GM19468 (cell line): ENCODE results near the gene TXNRD1.
"Not testable (repeated sequence)": the region's sequence is repeated elsewhere in the genome, so short reads cannot be mapped to it uniquely, and the experiment has no call there.

Experiments used
- ATAC-seq: cut with Tn5 transposase; IDR thresholded peaks from one replicate; pipeline ENCODE4 v1.9.1; 2021; ENCODE audit warnings: mild to moderate bottlenecking, moderate library complexity, moderate number of reproducible peaks; ENCODE audit not compliant: unreplicated experiment; ENCODE audit errors: extremely low read depth

TXNRD1 gene

DNA sequence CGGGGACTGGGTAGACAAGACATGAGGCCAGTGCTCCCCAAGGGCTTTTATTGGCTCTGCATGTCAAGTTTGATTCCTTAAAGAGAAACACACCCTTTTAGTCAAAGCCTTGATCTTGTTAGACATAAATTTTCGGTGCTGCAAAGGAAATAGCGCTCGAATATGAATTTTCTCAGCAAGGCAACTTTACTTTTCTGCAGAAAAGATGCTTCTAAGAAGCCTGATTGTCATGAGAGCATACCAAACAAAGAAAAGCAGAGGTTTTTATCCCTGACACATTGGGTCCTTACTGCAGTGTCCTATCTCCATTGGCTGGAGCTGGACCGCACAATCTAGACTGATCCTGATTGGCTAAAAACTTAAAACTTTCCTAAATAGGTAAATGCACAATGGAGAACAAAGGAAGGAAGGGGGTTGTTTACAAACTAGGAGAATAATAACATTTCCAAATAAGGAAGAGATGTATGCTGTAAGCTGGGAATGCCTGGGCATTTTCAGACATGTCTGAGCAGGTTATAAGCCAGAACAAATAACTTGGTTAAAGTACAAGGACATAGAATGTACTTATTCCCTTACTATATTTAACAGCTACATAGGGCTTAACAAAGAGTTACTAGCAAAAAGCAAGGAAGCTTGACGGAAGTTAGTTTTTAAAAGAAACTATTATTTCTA is 17.2 kb downstream of the TXNRD1 start:
- no peak for ATAC-seq

DNA sequence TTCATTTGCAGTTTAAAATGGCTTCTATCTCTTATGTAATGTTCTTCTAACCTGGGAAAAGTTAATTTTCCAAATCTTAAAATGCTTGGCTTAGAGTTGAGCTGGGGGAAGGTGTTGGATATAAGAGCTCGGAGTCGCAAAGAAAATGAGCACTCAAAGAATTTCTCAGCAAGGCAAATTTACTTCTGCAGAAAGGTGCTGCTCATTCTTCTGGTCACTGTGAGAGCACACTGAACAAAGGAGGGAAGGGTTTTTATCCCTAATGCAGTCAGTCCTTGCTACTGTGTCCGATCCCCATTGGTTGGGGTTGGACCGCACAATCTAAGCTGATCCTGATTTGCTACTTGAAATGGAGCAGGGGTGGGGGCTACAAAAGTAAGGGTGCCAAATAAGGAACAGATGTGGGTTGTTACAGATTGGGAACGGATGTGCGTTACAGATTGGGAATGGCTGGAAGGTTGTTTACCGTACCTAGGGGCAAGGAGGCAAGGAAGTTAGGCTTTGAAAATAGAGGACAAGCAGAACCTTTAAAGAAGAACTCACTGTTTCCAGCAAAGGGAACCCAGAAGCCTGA is 19.4 kb downstream of the TXNRD1 start:
- ATAC-seq: no peak

DNA sequence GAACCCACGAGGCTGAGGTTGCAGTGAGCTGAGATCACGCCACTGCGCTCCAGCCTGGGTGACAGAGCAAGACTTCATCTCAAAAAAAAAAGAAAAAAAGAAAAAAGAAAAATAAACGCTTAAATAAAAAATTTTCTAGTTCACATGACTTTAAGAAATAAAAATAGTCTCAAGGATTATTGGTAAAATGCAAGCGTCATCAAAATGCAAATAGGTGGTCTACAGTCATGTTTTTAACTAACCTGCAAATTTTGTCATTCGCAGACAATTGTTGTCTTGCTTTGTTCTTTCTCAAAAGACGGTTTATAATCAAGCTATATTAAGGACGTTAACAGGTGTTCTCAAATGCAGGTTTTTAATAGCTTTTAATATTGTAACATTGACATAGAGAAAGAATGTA is 22.4 kb downstream of the TXNRD1 start:
- no peak for ATAC-seq

DNA sequence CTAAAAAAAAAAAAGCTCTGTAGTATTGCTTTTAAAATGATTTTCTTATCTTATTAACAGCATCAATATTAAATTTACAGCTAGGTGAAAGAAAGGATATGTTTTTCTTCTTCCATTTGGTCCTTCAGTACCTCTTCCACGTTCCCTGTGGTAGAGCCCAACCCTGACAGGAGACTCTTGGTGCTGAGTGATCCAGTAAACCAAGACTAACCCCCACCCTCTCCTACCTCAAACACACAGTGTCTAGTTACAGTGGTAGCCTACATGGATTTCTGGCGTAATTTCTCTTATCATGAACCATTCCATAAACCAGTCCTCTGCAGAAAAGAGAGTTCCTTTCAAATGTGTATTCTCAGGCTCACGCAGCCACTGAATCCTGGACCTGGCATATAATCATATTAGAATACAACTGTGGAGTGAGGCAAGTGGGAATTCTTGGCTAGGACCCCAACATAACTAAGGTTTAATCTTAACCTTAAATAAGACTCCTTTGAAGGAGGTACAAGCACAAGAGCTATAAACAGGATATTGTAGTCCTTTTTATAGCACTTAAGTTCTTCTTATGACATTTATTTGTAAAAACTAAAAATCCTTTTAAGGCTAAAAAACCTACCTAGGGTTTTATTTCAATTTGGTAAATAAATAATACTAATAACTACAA is 27.1 kb downstream of the TXNRD1 start:
- no peak for ATAC-seq

DNA sequence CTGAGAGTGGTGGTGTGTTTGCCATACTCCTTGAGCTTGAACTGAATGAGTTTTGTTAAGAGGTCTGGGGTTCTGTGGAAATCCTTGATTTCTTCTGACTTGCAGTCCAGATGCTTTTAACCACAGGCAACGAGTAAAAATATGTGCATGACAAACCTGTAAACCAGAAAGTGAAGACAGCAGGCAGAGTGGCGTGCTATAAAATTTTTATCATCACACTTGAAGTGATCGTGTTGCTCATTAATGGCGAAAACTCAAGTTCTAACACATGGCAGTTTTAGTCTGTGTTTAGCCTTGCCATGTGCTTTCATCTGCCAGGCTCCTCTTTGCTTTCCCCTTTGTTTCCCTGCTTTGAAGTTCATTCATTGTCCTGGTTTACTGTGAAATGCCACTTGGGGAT is 28.0 kb downstream of the TXNRD1 start:
- no peak for ATAC-seq

DNA sequence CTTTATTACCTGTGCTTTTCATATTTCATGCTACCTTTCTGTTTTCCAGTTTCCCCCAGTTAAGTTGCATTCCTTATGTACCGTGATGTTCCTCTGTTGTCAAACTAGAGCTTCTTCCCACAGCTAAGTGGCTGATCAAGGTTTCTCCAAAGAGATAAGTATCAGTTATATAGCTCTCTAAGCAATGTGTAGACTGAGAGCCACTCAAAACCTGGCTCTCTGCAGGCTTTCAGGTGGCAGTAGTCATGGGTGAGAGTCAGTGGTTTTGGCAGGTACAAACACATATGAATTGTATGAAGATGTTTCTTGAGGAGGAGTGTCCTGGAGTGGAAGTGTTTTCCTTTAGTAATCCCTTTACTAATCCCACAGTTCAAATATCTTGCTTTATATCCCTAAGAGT is 28.4 kb downstream of the TXNRD1 start:
- no peak for ATAC-seq

DNA sequence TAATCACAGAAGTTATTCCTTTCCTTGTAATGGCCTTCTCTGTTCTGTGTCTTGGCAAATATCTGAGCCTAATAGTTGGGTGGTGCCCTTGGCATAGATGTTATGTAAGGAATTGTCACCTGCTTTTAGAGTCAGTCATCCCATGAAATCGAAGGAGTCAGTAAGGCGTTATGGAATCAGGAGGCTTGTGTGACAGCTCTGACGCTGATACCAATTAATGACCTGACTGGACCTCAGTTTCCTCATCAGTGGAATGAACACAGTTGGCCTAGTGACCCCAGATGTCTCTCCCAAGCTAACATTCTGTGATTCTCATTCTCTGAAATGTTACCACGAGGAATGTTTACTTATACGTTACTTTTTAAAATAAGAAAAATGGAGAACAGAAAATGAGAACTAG is 32.1 kb downstream of the TXNRD1 start:
- no peak for ATAC-seq

DNA sequence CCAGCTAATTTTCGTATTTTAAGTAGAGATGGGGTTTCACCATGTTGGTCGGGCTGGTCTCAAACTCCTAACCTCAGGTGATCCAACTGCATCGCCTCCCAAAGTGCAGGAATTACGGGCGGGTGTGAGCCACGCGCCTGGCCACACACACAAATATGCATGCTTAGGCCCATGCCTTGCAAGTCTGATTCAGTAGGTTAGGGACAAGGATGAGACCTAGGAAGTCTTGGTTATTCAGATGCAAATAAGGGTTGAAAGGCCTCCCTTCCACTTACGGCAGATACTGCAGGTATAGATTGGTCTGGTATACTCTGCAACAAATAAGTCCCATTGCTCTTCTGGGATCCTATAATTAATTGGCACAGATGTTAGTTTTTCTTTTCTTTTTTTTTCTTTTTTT is 32.9 kb downstream of the TXNRD1 start:
- ATAC-seq: no peak

DNA sequence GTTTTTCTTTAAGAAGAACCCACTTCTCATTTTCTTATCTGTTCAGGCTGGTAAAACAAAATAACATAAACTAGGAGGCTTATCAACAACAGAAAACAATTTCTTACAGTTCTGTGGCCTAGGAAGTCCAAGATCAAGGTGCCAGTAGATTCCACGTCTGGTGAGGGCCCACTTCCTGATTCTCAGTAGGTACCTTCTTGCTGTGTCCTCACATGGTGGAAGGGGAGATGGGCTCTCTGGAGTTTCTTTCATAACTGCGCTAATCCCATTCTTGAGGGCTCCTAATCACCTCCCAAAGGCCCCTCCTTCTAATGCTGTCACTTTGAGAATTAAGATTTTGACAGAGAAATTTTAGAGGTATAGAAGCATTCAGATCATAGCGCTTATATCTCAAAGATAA is 33.4 kb downstream of the TXNRD1 start:
- ATAC-seq: no peak

DNA sequence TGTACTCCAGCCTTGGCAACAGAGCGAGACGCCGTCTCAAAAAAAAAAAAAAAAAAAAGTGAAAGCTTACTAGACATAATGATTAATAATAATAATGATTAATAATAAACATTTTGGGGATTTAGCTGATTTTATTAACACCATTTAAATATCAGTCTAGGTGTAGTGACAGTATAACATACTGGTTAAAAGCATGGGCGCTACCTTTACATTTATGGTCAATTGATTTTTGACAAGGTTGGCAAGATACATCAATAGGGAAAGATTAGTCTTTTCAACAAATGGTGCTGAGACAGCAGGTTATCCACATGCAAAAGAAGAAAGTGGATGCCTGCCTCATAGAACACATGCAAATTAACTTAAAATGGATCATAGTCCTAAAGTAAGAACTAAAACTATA is 34.3 kb downstream of the TXNRD1 start:
- no peak for ATAC-seq

DNA sequence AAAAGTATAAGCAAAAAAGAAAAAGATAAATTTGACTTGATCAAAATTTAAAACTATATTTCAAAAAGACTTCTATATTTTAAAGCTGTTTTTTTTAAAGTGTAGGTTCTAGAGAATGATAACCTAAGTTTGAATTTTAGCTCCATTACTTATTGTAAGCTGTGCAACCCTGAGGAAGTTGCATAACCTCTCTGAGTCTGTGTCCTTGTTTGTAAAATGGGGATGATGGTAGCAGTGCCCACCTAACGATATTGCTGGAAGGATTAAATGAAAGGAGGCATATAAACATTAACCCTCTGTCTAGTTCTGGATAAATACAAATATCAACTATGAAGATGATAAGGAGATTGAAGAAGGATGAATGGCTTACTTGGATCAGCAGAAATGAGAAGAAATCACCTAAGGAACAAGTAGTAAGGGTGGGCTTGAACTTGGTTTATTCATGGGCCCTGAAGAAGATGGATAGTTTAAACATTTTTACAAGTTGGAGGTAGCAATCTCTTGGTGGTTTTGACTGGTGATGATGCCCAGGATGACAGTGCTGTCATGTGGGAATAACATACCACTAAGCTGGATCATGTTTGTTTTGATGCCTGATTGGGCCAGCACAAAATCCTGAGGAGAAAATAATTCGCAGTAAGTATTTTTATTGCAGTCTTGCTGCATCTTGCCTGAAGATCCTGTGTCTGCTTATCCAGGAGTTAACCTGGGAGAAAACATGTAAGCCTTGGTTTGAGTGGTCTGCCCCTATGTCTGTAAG is 35.0 kb downstream of the TXNRD1 start:
- ATAC-seq: no peak

DNA sequence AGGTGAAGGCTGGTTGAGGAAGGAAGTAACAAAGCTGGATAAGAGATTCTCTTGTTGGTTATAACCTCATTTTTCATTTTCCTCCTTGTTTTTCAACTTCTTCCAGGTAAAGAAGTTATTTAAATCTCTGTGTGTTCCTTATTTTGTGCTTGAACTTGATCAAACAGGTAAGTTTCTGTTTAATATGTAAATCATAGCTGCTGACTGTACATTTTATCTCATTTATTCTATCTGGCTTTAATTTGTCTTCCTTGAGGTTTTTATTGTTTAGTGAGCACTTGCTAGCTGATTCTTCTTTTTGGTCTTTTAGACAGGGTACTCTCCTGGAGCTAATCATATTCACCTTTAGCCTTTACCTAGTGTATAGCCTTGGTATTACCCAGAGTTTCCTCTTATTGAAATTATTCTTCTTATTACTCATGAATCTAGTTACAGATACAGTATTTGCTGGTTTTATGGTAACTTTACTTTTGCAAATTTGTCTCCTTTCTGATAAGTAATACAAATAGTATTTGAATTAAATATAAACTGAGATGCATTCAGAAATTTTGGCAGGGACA is 42.4 kb downstream of the TXNRD1 start:
- ATAC-seq: no peak

DNA sequence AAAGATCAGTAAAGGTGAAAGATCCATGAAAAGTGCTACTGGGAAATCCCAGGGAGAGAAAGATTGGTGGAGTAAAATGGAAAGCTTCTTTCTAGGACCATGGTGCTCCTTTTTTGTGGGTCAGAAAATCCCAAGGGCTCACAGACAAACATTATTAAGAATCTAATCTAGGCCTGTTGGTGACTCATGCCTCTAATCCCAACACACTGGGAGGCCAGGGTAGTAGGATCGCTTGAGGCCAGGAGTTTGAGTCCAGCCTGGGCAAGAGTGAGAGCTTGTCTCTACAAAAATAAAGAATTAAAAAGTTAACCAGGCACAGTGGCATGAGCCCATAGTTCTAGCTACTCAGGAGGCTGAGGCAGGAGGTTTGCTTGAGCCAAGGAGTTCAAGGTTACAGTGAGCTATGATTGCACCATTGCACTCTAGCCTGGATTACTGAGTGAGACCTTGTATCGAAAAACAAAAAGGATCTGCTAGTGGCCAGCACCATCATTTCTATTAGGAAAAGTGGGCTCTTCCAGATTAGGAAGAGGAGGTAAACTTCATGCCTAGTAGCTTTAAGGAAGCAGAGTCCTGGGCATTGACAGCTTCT is 43.0 kb downstream of the TXNRD1 start:
- ATAC-seq: no peak

DNA sequence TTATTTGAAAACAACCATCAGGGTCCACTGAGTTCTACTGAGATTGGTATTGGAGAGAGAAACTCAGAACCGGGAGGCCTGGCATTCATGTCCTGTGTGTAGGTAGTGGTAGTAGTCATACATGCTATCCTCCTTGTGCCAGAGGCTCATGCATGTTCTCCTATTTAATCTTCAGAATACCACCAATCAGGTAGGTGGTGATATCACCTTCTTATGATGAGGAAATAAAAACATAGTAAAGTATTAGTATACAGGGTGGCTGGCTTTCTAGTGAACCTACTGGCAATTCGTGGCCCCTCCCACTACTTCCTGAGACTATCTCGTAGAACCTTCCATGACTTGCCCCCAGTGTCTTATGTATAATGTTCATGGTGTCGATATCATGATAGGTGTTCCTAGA is 47.4 kb downstream of the TXNRD1 start:
- ATAC-seq: no peak

DNA sequence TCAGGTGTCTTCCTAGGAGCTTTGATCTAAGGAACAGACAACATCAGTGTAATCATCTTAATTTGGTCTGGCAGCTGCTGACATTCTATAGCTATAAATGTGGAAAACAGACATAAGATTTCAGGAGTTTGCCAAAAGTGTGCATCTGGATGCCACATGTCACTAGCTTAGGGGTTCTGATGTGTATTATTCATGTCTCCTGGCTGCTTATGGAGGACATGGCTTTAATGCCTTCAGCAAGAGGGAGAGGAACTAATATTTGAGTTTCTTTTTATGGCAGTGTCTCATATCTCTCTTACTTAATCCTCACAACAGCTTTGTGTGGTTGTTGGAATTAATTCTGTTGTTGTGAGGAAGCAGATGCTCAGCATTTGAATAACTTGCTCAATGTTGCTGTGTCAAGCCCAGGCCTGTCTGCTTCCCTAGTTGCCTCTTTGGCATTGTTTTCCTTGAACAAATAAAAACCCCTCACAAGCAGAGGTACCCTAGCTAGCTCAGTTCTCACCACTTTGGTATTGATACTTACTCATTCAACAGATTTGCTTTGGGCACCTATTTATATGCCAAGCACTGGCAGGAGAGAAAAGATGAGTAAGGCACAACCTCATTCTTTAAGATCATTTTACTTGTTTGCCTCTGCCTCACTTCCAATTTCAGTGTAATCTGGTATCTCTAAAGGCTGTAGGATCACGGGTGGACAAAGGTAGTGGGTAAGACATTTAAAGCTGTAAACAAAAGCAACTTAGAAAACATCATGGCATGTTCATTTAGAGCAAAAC is 48.2 kb downstream of the TXNRD1 start:
- no peak for ATAC-seq

DNA sequence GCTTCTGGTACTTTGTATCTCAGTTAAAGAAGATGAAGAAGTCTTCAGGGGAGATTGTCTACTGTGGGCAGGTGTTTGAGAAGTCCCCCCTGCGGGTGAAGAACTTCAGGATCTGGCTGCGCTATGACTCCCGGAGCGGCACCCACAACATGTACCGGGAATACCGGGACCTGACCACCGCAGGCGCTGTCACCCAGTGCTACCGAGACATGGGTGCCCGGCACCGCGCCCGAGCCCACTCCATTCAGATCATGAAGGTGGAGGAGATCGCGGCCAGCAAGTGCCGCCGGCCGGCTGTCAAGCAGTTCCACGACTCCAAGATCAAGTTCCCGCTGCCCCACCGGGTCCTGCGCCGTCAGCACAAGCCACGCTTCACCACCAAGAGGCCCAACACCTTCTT is 49.9 kb downstream of the TXNRD1 start:
- ATAC-seq: not testable (repeated sequence)

DNA sequence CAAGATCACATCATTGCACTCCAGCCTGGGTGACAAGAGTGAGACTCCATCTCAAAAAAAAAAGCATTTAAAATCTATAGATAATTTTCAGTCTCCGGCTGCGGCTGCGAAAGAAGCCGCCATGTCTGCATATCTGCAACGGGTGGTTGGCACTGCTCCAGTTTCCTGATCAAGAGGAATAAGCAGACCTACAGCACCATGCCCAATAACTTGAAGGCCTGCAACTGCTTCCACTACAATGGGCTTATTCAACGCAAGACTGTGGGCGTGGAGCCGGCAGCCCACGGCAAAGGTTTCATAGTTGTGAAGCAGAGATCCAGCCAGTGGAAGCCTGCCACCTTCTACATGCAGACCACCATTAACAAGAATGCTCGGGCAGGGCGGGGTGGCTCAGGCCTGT is 57.4 kb downstream of the TXNRD1 start:
- no peak for ATAC-seq

DNA sequence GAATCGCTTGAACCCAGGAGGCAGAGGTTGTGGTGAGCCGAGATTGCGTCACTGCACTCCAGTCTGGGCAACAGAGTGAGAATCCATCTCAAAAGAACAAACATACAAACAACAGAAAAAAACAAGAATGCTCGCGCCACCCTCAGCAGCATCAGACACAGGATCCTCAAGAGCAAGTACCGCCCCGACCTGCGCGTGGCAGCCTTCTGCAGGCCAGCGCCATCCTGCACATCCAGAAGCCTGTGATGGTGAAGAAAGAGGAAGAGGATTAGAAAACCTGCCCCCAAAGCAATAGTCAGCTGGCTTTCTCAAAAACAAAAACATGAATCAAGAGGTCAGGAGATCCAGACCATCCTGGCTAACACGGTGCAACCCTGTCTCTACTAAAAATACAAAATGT is 57.9 kb downstream of the TXNRD1 start:
- no peak for ATAC-seq

DNA sequence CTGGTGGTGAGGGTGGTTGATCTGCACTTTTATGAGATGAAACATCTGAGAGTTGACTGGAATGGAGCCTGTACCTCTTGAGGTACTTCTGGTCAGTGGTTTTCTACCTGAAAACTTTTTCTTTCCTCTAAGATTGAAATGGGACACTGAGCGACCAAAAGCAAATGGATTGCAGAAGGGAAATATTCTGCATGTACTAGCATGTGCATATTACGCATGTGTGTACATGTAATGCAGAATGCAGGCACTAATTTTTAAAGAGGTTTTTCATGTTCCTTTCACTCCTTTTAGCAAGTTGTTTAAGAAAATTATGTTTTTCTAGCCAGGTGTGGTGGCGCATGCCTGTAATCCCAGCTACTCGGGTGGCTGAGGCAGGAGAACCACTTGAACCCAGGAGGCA is 59.2 kb downstream of the TXNRD1 start:
- ATAC-seq: no peak

DNA sequence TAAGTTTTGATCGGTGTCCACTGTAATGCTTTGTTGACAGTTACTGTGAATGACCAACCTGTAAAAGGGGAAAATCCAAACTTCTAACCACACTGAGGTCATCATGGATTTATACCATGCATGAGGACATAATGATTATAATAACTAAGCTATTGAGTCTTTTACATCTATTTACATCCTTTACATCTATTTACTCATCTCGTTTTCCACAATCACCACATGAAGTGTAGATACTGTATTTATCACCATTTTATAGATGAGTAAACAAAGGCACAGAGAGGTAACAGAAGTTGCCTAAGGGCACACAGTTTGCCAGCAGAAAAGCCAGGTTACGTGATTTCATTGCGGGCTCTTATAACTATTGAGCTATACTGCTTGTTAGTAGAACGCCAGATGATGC is 60.1 kb downstream of the TXNRD1 start:
- ATAC-seq: no peak
